Mesenteric fat pad (tissue), 1 donor: ENCODE measurements around the gene ABHD15. TPM values are rescaled to one million over a fixed set of nuclear protein-coding genes. Genes with fewer than 3 reads are reported as not detected.

Source experiments
- DNase-seq: peaks from one replicate; pipeline ENCODE4 v3.0.0-alpha.2; 2020; ENCODE audit warnings: low spot score
- total RNA-seq: library from RNA; stranded (reverse); fragmentation: NEBNext Ultra II Directional; extraction: Animal tissue kit (Norgen Biotek cat#: 25700); gene quantifications from one replicate; pipeline ENCODE4 v1.2.1, GENCODE V29; 2021
- donor health status: DM: yes; HTN: yes; CAD: no.

Gene ABHD15
- total RNA-seq, 1 donor from 2014 or later, result 38.3 TPM

DNA sequence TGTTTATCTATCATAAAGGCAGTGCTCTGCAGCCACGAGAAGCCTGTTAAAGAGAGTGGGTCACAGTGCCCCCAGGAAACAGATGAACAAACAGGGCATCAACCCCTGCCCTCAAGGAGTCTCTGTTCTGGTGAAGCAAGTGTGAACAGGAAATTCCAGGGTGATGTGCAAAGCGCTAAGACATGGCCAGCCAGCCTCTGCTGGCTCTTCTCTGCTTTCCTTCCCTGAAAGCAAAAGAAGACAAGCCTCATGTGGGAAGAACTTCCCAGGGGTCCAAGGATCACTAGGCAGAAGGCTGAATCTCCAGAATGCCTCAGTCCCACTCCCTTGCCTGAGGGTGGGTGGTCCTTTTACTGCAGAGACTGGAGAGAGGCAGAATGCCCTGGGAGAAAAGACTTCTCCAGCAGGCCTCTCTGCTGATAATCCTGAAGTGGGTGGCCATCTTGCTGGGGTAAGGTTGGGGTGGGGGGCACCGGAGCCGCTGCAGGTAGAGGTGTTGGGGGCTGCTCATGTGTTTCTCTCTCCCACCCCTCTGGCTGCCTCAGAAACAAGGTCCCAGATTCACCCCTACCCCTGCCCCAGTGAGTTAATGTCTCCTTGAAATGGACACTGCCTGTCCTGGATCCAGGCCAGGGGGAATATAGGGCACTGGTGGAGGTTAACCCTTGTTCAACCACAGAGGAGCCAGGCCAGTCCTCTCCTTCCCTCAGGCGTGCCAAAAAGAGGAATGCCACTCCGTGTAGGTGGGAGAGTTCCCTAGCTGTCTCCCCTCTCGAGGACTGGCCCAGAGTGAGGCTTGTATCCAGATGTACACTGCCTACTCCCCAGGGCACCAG lies 28.5 kb upstream of the ABHD15 start:
- DNase-seq, result no peak

- no peak for DNase-seq
These were observed 27.8 kb upstream of the ABHD15 start for GRCh38 chr17:29594519-29595090.

DNA sequence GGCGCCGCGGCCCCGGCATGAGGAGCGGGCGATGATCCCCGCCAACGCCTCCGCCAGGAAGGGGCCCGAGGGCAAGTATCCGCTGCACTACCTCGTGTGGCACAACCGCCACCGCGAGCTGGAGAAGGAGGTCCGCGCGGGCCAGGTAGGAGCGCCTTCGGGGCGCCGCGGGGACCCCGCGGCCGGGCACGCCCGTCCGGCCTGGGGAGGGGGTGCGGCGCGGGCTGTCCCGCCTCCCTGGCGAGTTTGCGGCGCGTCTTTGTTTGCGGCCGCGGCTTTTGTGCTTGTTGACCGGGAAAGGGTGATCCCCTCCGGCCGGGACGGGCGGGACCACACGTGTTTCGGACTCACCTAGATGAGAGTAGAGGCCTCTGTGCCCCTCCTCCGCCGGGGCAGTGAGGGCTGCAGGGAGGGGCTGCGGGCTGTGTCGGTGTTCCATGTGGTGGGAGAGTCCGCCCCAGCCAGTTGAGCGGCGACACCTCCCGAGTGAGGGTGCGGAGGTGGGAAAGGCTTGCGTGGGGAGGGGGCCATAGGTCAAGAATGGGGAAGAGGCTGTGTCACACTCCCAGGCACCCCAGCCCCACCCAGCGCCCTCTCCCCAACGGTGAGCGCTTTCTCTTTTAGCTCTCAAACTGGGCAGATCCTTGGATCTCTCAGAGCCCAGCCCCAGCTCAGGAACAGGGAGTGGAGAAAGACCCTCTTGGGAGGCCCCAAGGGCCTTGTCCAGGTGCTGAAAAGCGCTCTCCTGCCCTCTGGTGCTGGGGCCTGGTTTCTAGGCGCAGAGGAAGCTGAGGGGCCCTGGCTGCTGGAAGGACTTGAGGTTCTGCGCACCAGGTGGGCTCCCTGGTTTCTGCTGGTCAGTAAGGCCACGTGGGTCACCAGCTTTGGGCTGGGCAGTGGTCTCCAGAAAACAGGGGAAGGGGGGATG lies 27.0 kb upstream of the ABHD15 start:
- DNase-seq, result no peak

DNA sequence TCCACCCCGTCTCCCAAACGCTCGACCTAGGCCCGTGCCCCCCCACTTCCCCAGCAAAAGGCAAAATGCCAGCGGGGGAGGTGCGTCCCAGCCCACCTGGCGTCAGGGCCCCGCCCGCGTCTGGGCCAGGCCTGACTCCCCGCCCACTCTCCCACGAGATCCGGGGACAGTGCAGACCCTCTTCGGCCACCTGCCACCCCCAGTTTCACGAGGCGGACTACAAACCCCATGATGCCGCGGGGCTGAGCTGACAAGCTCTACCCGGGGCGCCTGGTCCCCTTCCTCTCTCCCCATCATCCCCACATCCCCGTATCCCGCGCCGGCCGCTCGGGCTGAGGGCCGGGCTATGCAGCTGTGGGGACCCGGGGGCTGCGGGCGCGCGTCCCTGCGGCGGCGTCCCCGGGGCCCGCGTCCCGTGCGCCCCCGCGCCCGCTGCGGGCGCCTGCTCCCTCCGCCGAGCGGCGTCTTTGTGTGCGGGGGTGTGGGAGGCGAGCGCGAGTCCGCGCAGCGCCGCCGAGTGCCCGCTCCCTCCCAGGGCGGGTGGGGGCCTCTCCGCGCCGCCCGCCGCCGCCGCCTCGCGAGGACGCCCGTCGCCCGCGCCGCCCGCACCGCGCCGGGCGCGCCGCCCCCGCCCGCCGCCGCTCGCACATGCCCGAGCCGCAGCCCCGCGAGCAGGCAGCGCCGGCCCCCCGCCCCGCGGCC lies 26.2 kb upstream of the ABHD15 start, which contains the start of gene ANKRD13B:
ANKRD13B (plus strand) TSS at position 283 of the 702 bp plus-strand sequence. CDS start 490 bp downstream, outside the sequence.
- no peak for DNase-seq

- DNase-seq, result peak; percentile 95
These were observed 25.1 kb upstream of the ABHD15 start for GRCh38 chr17:29591737-29592608.

GRCh38 chr17:29591146-29591736 lies 24.4 kb upstream of the ABHD15 start:
- DNase-seq, result no peak

DNA sequence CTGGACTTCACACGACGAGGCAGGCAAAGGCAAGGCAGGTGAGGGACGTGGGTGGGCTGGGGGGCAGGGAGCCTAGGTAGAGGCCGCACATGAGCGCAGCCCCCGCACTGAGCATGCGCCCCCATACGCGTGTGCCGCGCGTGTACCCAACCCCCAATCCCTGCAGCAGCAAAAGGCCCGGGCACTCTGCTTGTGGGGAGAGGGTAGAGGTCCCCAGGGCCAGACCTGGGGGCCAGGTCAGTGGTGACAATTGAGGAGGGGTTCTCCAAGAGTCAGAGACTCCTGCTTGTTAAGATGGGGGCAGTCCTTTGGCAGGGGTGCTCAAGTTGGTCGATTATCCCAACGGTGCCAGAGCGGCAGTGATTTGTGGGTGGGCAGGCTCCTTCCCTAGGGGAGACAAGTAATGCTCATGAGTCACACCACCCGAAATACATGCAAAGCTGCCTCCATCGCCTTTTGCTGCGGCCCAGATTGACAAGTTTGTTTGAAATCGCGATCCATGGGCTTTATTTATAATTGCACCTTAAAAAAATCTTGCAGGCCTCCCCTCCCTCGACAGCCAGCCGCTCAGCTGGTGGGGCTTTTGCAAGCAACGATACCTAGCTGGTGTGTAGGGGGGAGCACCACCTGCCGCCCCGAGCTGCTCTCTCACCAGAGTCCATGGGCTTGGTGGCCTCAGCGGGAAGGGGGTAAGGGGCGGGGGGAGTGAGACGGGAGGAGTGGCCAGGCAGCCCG lies 23.7 kb upstream of the ABHD15 start:
- no peak for DNase-seq

DNA sequence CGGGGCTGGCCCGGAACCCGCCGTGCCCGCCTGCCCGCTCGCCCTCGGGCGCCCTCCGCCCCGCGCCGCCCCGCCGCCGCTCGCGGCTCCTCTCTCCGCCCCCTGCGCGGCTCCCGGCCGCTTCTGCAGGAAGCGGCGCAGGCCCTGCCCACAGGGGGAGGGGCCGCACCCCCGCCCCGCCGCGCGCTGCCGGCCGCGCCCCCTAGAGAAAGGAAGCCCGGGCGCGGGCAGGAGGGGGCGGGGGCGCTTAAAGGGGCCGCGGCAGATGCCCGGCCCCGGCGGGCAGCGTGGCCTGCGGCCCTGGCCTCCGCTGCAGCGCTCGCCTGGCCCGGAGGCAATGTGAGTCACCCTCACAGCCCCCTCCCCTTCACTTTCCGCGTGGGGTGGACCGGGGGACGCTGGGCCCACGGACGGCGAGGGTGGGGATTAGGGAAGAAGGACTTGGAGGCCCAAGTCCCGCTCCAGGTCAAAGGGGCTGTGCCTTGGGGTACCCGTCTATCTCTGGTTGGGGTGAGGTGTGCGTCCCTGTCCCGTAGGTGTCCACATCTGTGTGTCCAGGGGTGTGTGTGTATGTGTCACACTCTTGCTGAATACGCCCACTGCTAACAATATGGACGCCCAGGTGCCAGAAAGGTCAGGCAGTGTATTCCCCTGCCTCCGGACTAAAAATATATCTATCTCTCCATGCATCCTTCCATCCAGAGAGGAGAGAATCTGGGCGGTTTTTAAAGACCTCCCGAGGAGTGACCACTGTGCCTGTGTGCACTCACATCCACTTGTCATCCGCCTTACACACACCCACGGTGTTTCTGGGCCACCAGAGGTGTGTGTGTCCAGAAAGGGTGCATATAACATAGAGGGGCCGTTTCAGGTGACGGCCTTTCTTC lies 22.9 kb upstream of the ABHD15 start, which contains the start of gene GIT1:
GIT1 (minus strand) TSS at position 125 of the 887 bp plus-strand sequence. CDS start 270 bp downstream, outside the sequence.
- DNase-seq, result no peak

DNA sequence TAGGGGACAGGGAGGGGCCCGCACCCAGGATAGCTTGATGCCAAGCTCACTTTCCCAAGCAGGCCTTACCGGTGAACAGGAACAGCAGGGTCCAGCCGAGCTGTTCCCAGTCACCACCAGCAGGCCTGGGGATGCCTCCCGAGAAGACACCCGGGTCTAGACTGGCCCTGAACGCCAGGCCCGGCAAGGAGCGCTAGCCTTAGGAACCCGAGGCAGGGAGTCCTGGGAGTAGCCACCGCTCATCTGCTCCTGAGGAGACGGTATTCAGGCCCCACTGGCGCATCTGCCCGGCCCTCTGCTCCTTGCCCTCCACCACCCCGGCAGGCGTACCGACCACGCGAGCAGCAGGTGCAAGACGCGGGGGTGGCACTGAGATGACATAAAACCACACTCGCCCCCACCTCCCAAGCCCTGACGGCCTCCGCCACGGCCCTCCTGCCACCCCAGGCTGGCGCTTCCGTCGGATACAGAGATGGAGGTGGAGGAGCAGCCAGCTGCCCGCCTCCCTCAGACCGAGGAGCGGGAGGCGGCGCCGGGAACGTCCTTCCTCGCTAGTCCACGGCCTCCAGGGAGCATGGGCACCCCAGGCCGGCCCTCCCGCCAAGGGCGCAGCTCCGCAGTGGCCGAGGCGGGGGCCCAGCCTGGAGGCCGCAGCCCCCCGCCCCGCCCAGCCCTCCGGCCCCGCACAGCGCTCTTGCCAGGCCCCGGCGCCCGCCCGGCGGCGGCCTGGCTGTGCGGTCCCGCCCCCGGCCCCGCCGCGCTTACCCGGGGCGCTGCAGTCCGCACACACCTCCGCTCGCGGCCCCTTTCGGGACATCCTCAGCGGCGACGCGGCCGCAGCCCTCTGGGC lies 21.9 kb upstream of the ABHD15 start:
- no peak for DNase-seq

GRCh38 chr17:29588017-29588561 lies 21.3 kb upstream of the ABHD15 start:
- no peak for DNase-seq

- no peak for DNase-seq
These were observed 20.8 kb upstream of the ABHD15 start for GRCh38 chr17:29587591-29587990.

GRCh38 chr17:29586676-29587469 lies 20.0 kb upstream of the ABHD15 start:
- DNase-seq, result no peak

- no peak for DNase-seq
These were observed 18.4 kb upstream of the ABHD15 start for GRCh38 chr17:29585080-29585751.

- no peak for DNase-seq
These were observed 17.7 kb upstream of the ABHD15 start for GRCh38 chr17:29584452-29585079.
